B cell (primary cell): ENCODE data around the gene ADAMTS20. TPM values are rescaled to one million over a fixed set of nuclear protein-coding genes. Genes with fewer than 3 reads are reported as not detected.
"Not testable (repeated sequence)": the region's sequence is repeated elsewhere in the genome, so short reads cannot be mapped to it uniquely, and the experiment has no call there.

Source experiments
- ATAC-seq: fragments of 200-7000 bp; cut with Tn5 transposase; one replicate; pipeline ENCODE4 v1.10.0; 2021; ENCODE audit warnings: low read depth, mild to moderate bottlenecking, moderate number of reproducible peaks, moderate library complexity
- CTCF ChIA-PET: fragments of 350-600 bp; sonication (Branson Sonifier 250); formaldehyde crosslinking; loops from one replicate; lab custom pipeline; 2021; ENCODE audit warnings: antibody characterized with exemption, inconsistent platforms; lab: Charles Lee
- POLR2A ChIA-PET: fragments of 350-600 bp; sonication (Branson Sonifier 250); formaldehyde crosslinking; loops from one replicate; lab custom pipeline; 2021; ENCODE audit warnings: antibody characterized with exemption; lab: Charles Lee
- DNase-seq: peaks from one replicate; pipeline ENCODE4 v3.0.0; 2013
- H2AFZ ChIP-seq: 2 replicates; pipeline ENCODE4 v1.6.1; 2012; ENCODE audit warnings: mild to moderate bottlenecking, low read depth, low read length; ENCODE audit not compliant: insufficient read depth, poor library complexity, severe bottlenecking
- H3K27ac ChIP-seq, 2 donors: 1 replicate in 1 of 2; 2 replicates in 1 of 2; pipeline ENCODE4 v1.5.1; 2012 to 2013; ENCODE audit warnings: low read length in 2 of 2, mild to moderate bottlenecking in 2 of 2, moderate library complexity in 1 of 2
- H3K27me3 ChIP-seq, 4 experiments: fragments of 200-600 bp in 1 of 4; sonication (generic) in 1 of 4; replicated peaks in 1 of 4; 1 replicate in 2 of 4; 2 replicates in 2 of 4; pipeline versions ENCODE4 v1.6.1 to v1.7.0; 2013 to 2016; ENCODE audit warnings: low read length in 3 of 4, mild to moderate bottlenecking in 2 of 4, mixed read lengths in 1 of 4, moderate library complexity in 1 of 4; ENCODE audit not compliant: insufficient read depth in 4 of 4, control insufficient read depth in 3 of 4; ENCODE audit errors: control extremely low read depth in 1 of 4
- H3K36me3 ChIP-seq, 2 experiments: replicated peaks in 1 of 2; 1 replicate in 1 of 2; 2 replicates in 1 of 2; pipeline versions ENCODE4 v1.6.1 to v1.7.1; 2013; ENCODE audit warnings: low read length in 1 of 2; ENCODE audit not compliant: insufficient read depth in 2 of 2, control insufficient read depth in 1 of 2; ENCODE audit errors: control extremely low read depth in 1 of 2, extremely low read depth in 1 of 2
- H3K4me1 ChIP-seq, 2 donors: fragments of 200-600 bp in 1 of 2; sonication (generic) in 1 of 2; 1 replicate in 1 of 2; 2 replicates in 1 of 2; pipeline versions ENCODE4 v1.5.1 to v1.6.1; 2013 to 2017; ENCODE audit warnings: low read length in 2 of 2; ENCODE audit not compliant: control insufficient read depth in 2 of 2, insufficient read depth in 2 of 2
- H3K4me2 ChIP-seq: replicated peaks from 2 replicates; pipeline ENCODE3; 2012; ENCODE audit warnings: mild to moderate bottlenecking, low read depth, low read length; ENCODE audit not compliant: poor library complexity, severe bottlenecking
- H3K4me3 ChIP-seq, 5 experiments: fragments of 200-600 bp in 1 of 5; sonication (generic) in 1 of 5; 1 replicate in 3 of 5; 2 replicates in 2 of 5; pipeline versions ENCODE4 v1.5.1 to v1.7.0; 2011 to 2016; ENCODE audit warnings: low read length in 4 of 5, mild to moderate bottlenecking in 4 of 5, low read depth in 2 of 5, control low read depth in 1 of 5, moderate library complexity in 1 of 5; ENCODE audit not compliant: insufficient read depth in 1 of 5; ENCODE audit errors: control extremely low read depth in 1 of 5, extremely low read depth in 1 of 5
- H3K79me2 ChIP-seq: fragments of 200-600 bp; sonication (generic); one replicate; pipeline ENCODE4 v1.6.0; 2016; ENCODE audit warnings: low read length; ENCODE audit not compliant: control insufficient read depth, insufficient read depth
- H3K9ac ChIP-seq: fragments of 200-600 bp; sonication (generic); 2 replicates; pipeline ENCODE4 v1.6.1; 2017; ENCODE audit warnings: mild to moderate bottlenecking, low read length, moderate library complexity
- H3K9me3 ChIP-seq, 3 donors: one replicate each; pipeline versions ENCODE4 v1.6.1 to v1.7.1; 2013; ENCODE audit warnings: low read length in 2 of 3; ENCODE audit not compliant: control insufficient read depth in 2 of 3, insufficient read depth in 1 of 3; ENCODE audit errors: control extremely low read depth in 1 of 3
- H4K20me1 ChIP-seq: 2 replicates; pipeline ENCODE4 v1.6.0; 2012; ENCODE audit warnings: mild to moderate bottlenecking, low read length; ENCODE audit not compliant: insufficient read depth, control insufficient read depth, poor library complexity, severe bottlenecking
- H3K27ac Mint-ChIP-seq: one replicate; pipeline ENCODE4 v1.8.0; 2021; ENCODE audit warnings: mixed read lengths
- H3K27me3 Mint-ChIP-seq: one replicate; pipeline ENCODE4 v1.8.0; 2021; ENCODE audit warnings: mixed read lengths
- H3K4me1 Mint-ChIP-seq: one replicate; pipeline ENCODE4 v1.8.0; 2021; ENCODE audit warnings: mixed read lengths
- H3K4me3 Mint-ChIP-seq: one replicate; pipeline ENCODE4 v1.8.0; 2021; ENCODE audit warnings: mixed read lengths
- H3K9me3 Mint-ChIP-seq: one replicate; pipeline ENCODE4 v1.8.0; 2022; ENCODE audit warnings: mixed read lengths; ENCODE audit not compliant: insufficient read depth
- CTCF ChIP-seq: fragments of 200-600 bp; IDR thresholded peaks from one replicate; pipeline ENCODE4 v1.8.0; 2022; ENCODE audit warnings: antibody characterized with exemption, mild to moderate bottlenecking
- EZH2 ChIP-seq: IDR thresholded peaks from 2 replicates; pipeline ENCODE4 v1.6.1; 2012; ENCODE audit warnings: borderline replicate concordance, low read depth, mild to moderate bottlenecking, moderate library complexity, low read length; ENCODE audit not compliant: insufficient read depth, poor library complexity, severe bottlenecking
- WGBS: methylation state at CpG from one replicate; pipeline ENCODE4 v1.1.5; 2013; ENCODE audit warnings: missing lambda C conversion rate; ENCODE audit not compliant: insufficient coverage; 5-methylcytosine and 5-hydroxymethylcytosine counted together
- intact Hi-C: fragments of 100-400 bp; cut with micrococcal nuclease; formaldehyde crosslinking; loops from one replicate; pipeline ENCODE4 v1.10.0; 2022
- polyA plus RNA-seq: library from polyadenylated mRNA; depleted of rRNA; stranded (reverse); fragments of >200 nt; gene quantifications from 2 replicates; pipeline ENCODE4 v1.2.3, GENCODE V29; 2012
- total RNA-seq, 2 donors: library from RNA; stranded (reverse); fragments of 120-200 nt in 1 of 2; gene quantifications; 1 replicate in 1 of 2; 2 replicates in 1 of 2; pipeline versions ENCODE4 v1.2.3 to v1.2.4, GENCODE V29; 2013 to 2022

The ADAMTS20 gene
- total and polyA plus RNA-seq, 2 donors (not counting 1 experiment from before 2014, with no cell fraction given): not detected

GRCh38 chr12:43347026-43347425 lies 205.0 kb downstream of the ADAMTS20 start:
- H3K4me1 ChIP-seq: no peaks in the 10 kb centered on the region
- intact Hi-C loops: no loop called here
- H3K4me3 ChIP-seq: no peak overlapping the region
- no peaks in the 10 kb centered on the region for H3K4me1 Mint-ChIP-seq
- peaks cover 2% of the 10 kb centered on the region for H3K9me3 Mint-ChIP-seq
- TF ChIP-seq EZH2: no peak
- TF ChIP-seq CTCF: no peak
- H4K20me1 ChIP-seq: no peaks in the 10 kb centered on the region
- no peak overlapping the region for H3K4me3 Mint-ChIP-seq
- no peaks in the 10 kb centered on the region for H3K36me3 ChIP-seq
- DNase-seq: no peak
- H3K27ac Mint-ChIP-seq: no peak overlapping the region
- POLR2A ChIA-PET: no interaction called here
- no peaks in the 10 kb centered on the region for H3K27me3 ChIP-seq
- no peak overlapping the region for H3K4me2 ChIP-seq
- peaks cover 2% of the 10 kb centered on the region for H3K27me3 Mint-ChIP-seq
- CTCF ChIA-PET: no interaction called here
- no peak for ATAC-seq
- no peak overlapping the region for H2AFZ ChIP-seq
- peaks cover 2 to 12% (median 12%) of the 10 kb centered on the region in 3 donors for H3K9me3 ChIP-seq
- no peak overlapping the region for H3K27ac ChIP-seq
- WGBS: 93% methylated on average over 4 of the region's 4 CpGs
- H3K79me2 ChIP-seq: no peaks in the 10 kb centered on the region
- H3K9ac ChIP-seq: no peak overlapping the region

- ChIA-PET POLR2A (no interaction called here), CTCF (no interaction called here)
- Histone ChIP-seq H3K4me3 (no peak overlapping the region), H3K79me2 (no peaks in the 10 kb centered on the region), H3K27ac (no peak overlapping the region), H3K36me3 (no peaks in the 10 kb centered on the region), H3K27me3 (no peaks in the 10 kb centered on the region), H2AFZ (no peak overlapping the region), H3K4me2 (no peak overlapping the region), H4K20me1 (no peaks in the 10 kb centered on the region), H3K9ac (no peak overlapping the region), H3K4me1 (no peaks in the 10 kb centered on the region), H3K9me3 (peaks cover 2 to 12% (median 12%) of the 10 kb centered on the region in 3 donors)
- Mint-ChIP-seq H3K9me3 (peaks cover 2% of the 10 kb centered on the region), H3K27me3 (peaks cover 2% of the 10 kb centered on the region), H3K4me1 (no peaks in the 10 kb centered on the region), H3K4me3 (no peak overlapping the region), H3K27ac (no peak overlapping the region)
- TF ChIP-seq CTCF: no peak
- no peak for TF ChIP-seq EZH2
- no peak for DNase-seq
- intact Hi-C loops: no loop called here
- no peak for ATAC-seq
- 57% methylated on average over 1 of the region's 1 CpG for WGBS
These were observed 207.0 kb downstream of the ADAMTS20 start for GRCh38 chr12:43345023-43345422.

GRCh38 chr12:43341785-43342313 lies 210.2 kb downstream of the ADAMTS20 start:
- H3K27me3 ChIP-seq, H3K36me3 ChIP-seq, ATAC-seq, H3K4me1 Mint-ChIP-seq, H3K27ac Mint-ChIP-seq, H3K79me2 ChIP-seq, H3K9ac ChIP-seq, H3K4me2 ChIP-seq, intact Hi-C loops, H3K27ac ChIP-seq, H4K20me1 ChIP-seq, H3K9me3 Mint-ChIP-seq, H3K27me3 Mint-ChIP-seq, POLR2A ChIA-PET, H3K4me3 Mint-ChIP-seq, H3K4me1 ChIP-seq, H3K4me3 ChIP-seq, CTCF ChIA-PET, H2AFZ ChIP-seq, DNase-seq: not testable (repeated sequence)
- H3K9me3 ChIP-seq: peaks cover 0 to 12% (median 12%) of the 10 kb centered on the region in 3 donors
- no CpG with 5 or more reads among the region's 3 CpGs for WGBS
